Measurements from ENCODE around the gene VWCE. TPM values are rescaled to one million over a fixed set of nuclear protein-coding genes. Genes with fewer than 3 reads are reported as not detected.

Gene VWCE
- total RNA-seq, 1 experiment from 2014 or later: 20.6 TPM

DNA sequence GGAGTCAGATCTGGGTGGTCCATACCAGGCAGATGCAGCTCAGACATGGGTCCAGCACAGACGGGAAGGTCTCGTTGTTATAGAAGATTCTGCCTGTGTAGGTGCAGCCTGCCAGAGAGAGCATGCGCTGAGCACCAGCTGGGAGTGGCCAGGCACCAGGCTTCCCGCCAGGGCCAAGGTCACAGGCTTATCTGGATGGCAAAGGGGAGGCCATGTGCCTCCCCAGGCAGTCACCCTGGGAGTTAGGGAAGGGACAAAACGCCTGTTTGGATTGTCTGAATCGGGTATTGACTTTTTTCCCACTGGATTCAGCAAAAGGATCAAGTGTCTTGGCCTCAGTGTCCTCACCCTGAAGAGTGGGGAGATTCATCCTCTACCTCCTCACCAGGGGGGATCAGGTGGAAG lies 27.7 kb downstream of the VWCE start:
- H3K27me3 Mint-ChIP-seq (ENCODE audit: low read depth): no peaks in the 10 kb centered on the region
- no peaks in the 10 kb centered on the region for H4K20me1 ChIP-seq (ENCODE audit: control insufficient read depth, insufficient read depth, insufficient read length)
- WGBS (ENCODE audit: extremely low coverage, insufficient read length, low lambda C conversion rate): no CpG with 5 or more reads among the region's 6 CpGs

More for the DNA sequence above, 27.7 kb downstream of the VWCE start:
- H3K9me3 ChIP-seq (ENCODE audit: control insufficient read depth, low read depth, low read length): no peaks in the 10 kb centered on the region
- H4K91ac ChIP-seq (ENCODE audit: insufficient read length, low read depth, low read length): no peak overlapping the region
- H3K4me2 ChIP-seq (ENCODE audit: insufficient read depth, insufficient read length, low read length): no peak overlapping the region
- H2BK5ac ChIP-seq (ENCODE audit: insufficient read length, low read length): no peak overlapping the region
- no peaks in the 10 kb centered on the region for H3K23me2 ChIP-seq (ENCODE audit: insufficient read length, low read depth, low read length, poor library complexity, severe bottlenecking)
- H3K4ac ChIP-seq (ENCODE audit: low read depth, low read length): no peak overlapping the region
- no peak overlapping the region for H3K9ac ChIP-seq (ENCODE audit: extremely low read depth, insufficient read length, low read length)
- Mint-ChIP-seq H3K4me1 (no peaks in the 10 kb centered on the region), H3K27ac (peak overlapping the region in 1 of 3 experiments; percentile 73; a peak in 1 of 7 replicates), H3K9me3 (no peaks in the 10 kb centered on the region), H3K36me3 (ENCODE audit: insufficient read depth in 1 of 3, low read depth in 3 of 3) (peaks cover 0 to 22% (median 0%) of the 10 kb centered on the region in 3 experiments; a peak in 2 of 7 replicates), H3K4me3 (no peak overlapping the region)
- H4K8ac ChIP-seq (replicated peaks; ENCODE audit: insufficient read length, low read depth, low read length): no peak overlapping the region
- H3K27me3 ChIP-seq (ENCODE audit: insufficient read depth, low read length): no peaks in the 10 kb centered on the region
- H3K27ac ChIP-seq (ENCODE audit: insufficient read length, low read depth, low read length): no peak overlapping the region
- no peak overlapping the region for H2BK20ac ChIP-seq (ENCODE audit: low read depth, low read length, poor library complexity, severe bottlenecking)
- no peaks in the 10 kb centered on the region for H3K79me2 ChIP-seq (ENCODE audit: insufficient read depth, low read length)
- H2AK5ac ChIP-seq (ENCODE audit: insufficient read length, low read length): no peak overlapping the region
- H2BK12ac ChIP-seq (ENCODE audit: insufficient read length, low read depth, low read length): no peak overlapping the region
- H2BK120ac ChIP-seq (ENCODE audit: low read depth, low read length, poor library complexity, severe bottlenecking): no peak overlapping the region
- H3K4me1 ChIP-seq (ENCODE audit: insufficient read depth, low read length): no peaks in the 10 kb centered on the region
- H3K18ac ChIP-seq (ENCODE audit: insufficient read length, low read depth, low read length): no peak overlapping the region
- H3K56ac ChIP-seq (ENCODE audit: insufficient read length, low read depth, low read length): no peak overlapping the region
- no peak overlapping the region for H3T11ph ChIP-seq (ENCODE audit: low read length)
- H2AFZ ChIP-seq (ENCODE audit: low read length): no peak overlapping the region
- no peak overlapping the region for H2BK15ac ChIP-seq (ENCODE audit: low read depth, low read length)
- H3K14ac ChIP-seq (ENCODE audit: insufficient read depth, low read length): no peak overlapping the region
- no peak overlapping the region for H4K5ac ChIP-seq (ENCODE audit: insufficient read length, low read depth, low read length)
- no peaks in the 10 kb centered on the region for H3K79me1 ChIP-seq (ENCODE audit: insufficient read depth, low read depth, low read length, poor library complexity, severe bottlenecking)
- TF ChIP-seq, protein P1, sequence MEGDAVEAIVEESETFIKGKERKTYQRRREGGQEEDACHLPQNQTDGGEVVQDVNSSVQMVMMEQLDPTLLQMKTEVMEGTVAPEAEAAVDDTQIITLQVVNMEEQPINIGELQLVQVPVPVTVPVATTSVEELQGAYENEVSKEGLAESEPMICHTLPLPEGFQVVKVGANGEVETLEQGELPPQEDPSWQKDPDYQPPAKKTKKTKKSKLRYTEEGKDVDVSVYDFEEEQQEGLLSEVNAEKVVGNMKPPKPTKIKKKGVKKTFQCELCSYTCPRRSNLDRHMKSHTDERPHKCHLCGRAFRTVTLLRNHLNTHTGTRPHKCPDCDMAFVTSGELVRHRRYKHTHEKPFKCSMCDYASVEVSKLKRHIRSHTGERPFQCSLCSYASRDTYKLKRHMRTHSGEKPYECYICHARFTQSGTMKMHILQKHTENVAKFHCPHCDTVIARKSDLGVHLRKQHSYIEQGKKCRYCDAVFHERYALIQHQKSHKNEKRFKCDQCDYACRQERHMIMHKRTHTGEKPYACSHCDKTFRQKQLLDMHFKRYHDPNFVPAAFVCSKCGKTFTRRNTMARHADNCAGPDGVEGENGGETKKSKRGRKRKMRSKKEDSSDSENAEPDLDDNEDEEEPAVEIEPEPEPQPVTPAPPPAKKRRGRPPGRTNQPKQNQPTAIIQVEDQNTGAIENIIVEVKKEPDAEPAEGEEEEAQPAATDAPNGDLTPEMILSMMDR (conservative IDR thresholded peaks at IDR 0.05): no peak
- no peak overlapping the region for H3K23ac ChIP-seq (ENCODE audit: insufficient read length, low read depth, low read length)
- DNase-seq: no peak

Data from H9 (cell line).